Thyroid gland (tissue), 4 donors: Measurements from ENCODE around the gene WASHC4. TPM values are rescaled to one million over a fixed set of nuclear protein-coding genes. Genes with fewer than 3 reads are reported as not detected.
A peak's percentile ranks its signal among the peaks of the same experiment; 100 is the strongest.

ENCODE experiments used
- DNase-seq, 2 donors: peaks; one replicate each; pipeline ENCODE4 v3.0.0-alpha.2; 2019
- H3K27ac ChIP-seq, 3 donors: fragments of 200-600 bp; sonication (generic); 1 replicate in 2 of 3; 2 replicates in 1 of 3; pipeline ENCODE4 v1.5.1; 2016 to 2019; ENCODE audit warnings: mild to moderate bottlenecking in 1 of 3, moderate library complexity in 1 of 3
- H3K27me3 ChIP-seq: fragments of 200-600 bp; sonication (generic); one replicate; pipeline ENCODE4 v1.5.1; 2019
- H3K36me3 ChIP-seq, 2 donors: fragments of 200-600 bp; sonication (generic); one replicate each; pipeline ENCODE4 v1.5.1; 2016 to 2019
- H3K4me1 ChIP-seq, 2 donors: fragments of 200-600 bp; sonication (generic); one replicate each; pipeline ENCODE4 v1.5.1; 2017 to 2019
- H3K4me3 ChIP-seq, 3 donors: fragments of 200-600 bp; sonication (generic); replicated peaks in 1 of 3; 1 replicate in 2 of 3; 2 replicates in 1 of 3; pipeline ENCODE4 v1.5.1; 2016; ENCODE audit warnings: mild to moderate bottlenecking in 1 of 3
- H3K9me3 ChIP-seq: fragments of 200-600 bp; sonication (generic); one replicate; pipeline ENCODE4 v1.5.1; 2017
- POLR2A ChIP-seq, 2 donors: fragments of 450-650 bp; IDR thresholded peaks; one replicate each; pipeline ENCODE4 v1.6.1; 2017; ENCODE audit warnings: antibody characterized with exemption in 2 of 2, mild to moderate bottlenecking in 2 of 2, moderate library complexity in 1 of 2
- WGBS, 2 donors: methylation state at CpG; one replicate each; pipeline ENCODE4 v1.1.5; 2017; 5-methylcytosine and 5-hydroxymethylcytosine counted together
- intact Hi-C: fragments of 100-400 bp; cut with DNase I; formaldehyde crosslinking; loops from one replicate; pipeline ENCODE4 v1.15.1; 2023
- total RNA-seq, 4 donors: library from RNA; depleted of rRNA; stranded (reverse); fragments of >200 nt; gene quantifications; one replicate each; pipeline ENCODE4 v1.2.3, GENCODE V29; 2016
- TF ChIP-seq, protein P1 (sequence below), 6 experiments: fragments of 200-600 bp in 3 of 6; fragments of 450-650 bp in 3 of 6; sonication (generic) in 3 of 6; IDR thresholded peaks; one replicate each; pipeline ENCODE4 v1.5.1; 2016 to 2019; ENCODE audit warnings: antibody characterized with exemption in 6 of 6, mild to moderate bottlenecking in 2 of 6, inconsistent platforms in 1 of 6, moderate library complexity in 1 of 6

WASHC4 gene
- 100 to 1,000 TPM in 1 of 4 donors, 10 to 100 TPM in 3; 64.3 to 111 (median 81.0) TPM for total RNA-seq

DNA sequence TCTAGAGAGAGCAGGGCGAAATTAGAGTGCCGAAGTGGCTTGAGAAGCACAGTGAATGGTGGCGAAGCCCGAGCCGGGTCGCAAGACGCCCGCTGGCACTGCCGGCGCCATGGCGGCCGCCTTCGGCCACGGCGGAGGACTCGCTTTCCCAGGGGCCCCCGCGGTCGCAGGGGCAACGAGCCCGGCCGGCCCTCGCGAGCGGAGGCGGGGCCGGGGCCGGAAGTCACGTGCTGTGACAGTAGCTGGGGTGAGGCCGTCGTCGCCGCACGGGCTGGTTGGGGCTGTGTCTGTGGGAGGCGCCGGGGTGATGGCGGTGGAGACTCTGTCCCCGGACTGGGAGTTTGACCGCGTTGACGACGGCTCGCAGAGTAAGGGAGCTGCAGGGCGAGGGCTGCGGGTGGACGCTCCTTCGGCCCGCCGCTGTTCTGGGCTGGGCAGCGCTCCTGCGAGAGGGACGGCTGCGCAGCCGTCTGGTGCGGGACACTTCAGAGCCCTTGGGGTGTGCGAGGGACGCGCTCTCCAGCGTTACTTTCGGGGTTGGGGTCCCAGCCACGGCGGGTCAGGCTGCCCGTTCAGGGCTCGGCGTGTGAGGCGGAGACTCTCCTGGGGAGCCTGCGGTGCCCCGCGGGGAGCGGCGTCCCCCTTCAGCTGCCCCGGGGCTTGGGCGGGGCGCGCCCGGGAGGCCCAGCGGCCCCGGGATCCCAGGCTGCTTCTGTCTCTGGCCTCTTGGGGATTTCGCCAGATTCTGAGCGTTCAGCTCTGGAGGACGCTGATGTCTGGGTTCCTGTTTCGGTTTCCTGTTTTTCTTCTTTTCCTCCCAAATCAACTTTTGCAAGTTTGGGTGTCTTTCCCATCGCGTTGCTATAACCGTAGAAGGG is at the start of gene WASHC4:
WASHC4 (plus strand) TSS at position 238 of the 878 bp plus-strand sequence; CDS start at position 308, 70 bp downstream.
- 0 to 1% methylated on average over 30 to 37 of the region's 85 CpGs for WGBS, 2 donors
- no peaks in the 10 kb centered on the region for H3K27me3 ChIP-seq
- H3K4me3 ChIP-seq, result peak within 1 kb of the TSS; percentile 80 to 98 (median 82)
- H3K27ac ChIP-seq, result peak within 1 kb of the TSS; percentile 92 to 98 (median 96)
- H3K36me3 ChIP-seq, result no peaks in the 10 kb centered on the region
- peak; percentile 93 to 95 for DNase-seq
- peaks cover 15 to 23% of the 10 kb centered on the region in 2 donors for H3K4me1 ChIP-seq
- TF ChIP-seq POLR2A (IDR thresholded peaks at IDR 0.05), result peak; percentile 79 to 99
- TF ChIP-seq, protein P1, sequence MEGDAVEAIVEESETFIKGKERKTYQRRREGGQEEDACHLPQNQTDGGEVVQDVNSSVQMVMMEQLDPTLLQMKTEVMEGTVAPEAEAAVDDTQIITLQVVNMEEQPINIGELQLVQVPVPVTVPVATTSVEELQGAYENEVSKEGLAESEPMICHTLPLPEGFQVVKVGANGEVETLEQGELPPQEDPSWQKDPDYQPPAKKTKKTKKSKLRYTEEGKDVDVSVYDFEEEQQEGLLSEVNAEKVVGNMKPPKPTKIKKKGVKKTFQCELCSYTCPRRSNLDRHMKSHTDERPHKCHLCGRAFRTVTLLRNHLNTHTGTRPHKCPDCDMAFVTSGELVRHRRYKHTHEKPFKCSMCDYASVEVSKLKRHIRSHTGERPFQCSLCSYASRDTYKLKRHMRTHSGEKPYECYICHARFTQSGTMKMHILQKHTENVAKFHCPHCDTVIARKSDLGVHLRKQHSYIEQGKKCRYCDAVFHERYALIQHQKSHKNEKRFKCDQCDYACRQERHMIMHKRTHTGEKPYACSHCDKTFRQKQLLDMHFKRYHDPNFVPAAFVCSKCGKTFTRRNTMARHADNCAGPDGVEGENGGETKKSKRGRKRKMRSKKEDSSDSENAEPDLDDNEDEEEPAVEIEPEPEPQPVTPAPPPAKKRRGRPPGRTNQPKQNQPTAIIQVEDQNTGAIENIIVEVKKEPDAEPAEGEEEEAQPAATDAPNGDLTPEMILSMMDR (IDR thresholded peaks at IDR 0.05), result peak in 1 of 6 experiments; percentile 11
- intact Hi-C loops, result no loop called here
- H3K9me3 ChIP-seq, result no peaks in the 10 kb centered on the region

GRCh38 chr12:105060715-105061378 is 46.7 kb upstream of the WASHC4 start:
- Histone ChIP-seq H3K4me3 (no peak overlapping the region), H3K36me3 (no peaks in the 10 kb centered on the region), H3K4me1 (no peaks in the 10 kb centered on the region), H3K27ac (no peak overlapping the region), H3K9me3 (no peaks in the 10 kb centered on the region), H3K27me3 (no peaks in the 10 kb centered on the region)
- no peak for DNase-seq
- 93 to 95% methylated on average over 11 of the region's 11 CpGs for WGBS, 2 donors
- intact Hi-C loops, result no loop called here
- no peak for TF ChIP-seq POLR2A (IDR thresholded peaks at IDR 0.05)
- TF ChIP-seq, protein P1 (IDR thresholded peaks at IDR 0.05), result no peak

- peak in 1 of 2 donors; percentile 39 for DNase-seq
- no peaks in the 10 kb centered on the region for H3K4me1 ChIP-seq
- H3K36me3 ChIP-seq, result no peaks in the 10 kb centered on the region
- 43 to 44% methylated on average over 7 of the region's 7 CpGs for WGBS, 2 donors
- intact Hi-C loops, result no loop called here
- no peaks in the 10 kb centered on the region for H3K27me3 ChIP-seq
- H3K27ac ChIP-seq, result no peak overlapping the region
- H3K9me3 ChIP-seq, result no peaks in the 10 kb centered on the region
- TF ChIP-seq POLR2A (IDR thresholded peaks at IDR 0.05), result no peak
- TF ChIP-seq, protein P1 (IDR thresholded peaks at IDR 0.05), result no peak
- H3K4me3 ChIP-seq, result no peak overlapping the region
Observed at GRCh38 chr12:105064564-105065178, 42.9 kb upstream of the WASHC4 start.

GRCh38 chr12:105067511-105068031 is 40.0 kb upstream of the WASHC4 start:
- WGBS, 2 donors, result 50 to 59% methylated on average over 6 of the region's 6 CpGs
- intact Hi-C loops, result no loop called here
- no peak for DNase-seq
- Histone ChIP-seq H3K27me3 (no peaks in the 10 kb centered on the region), H3K36me3 (no peaks in the 10 kb centered on the region), H3K27ac (no peak overlapping the region), H3K4me3 (no peak overlapping the region), H3K9me3 (no peaks in the 10 kb centered on the region), H3K4me1 (no peaks in the 10 kb centered on the region)
- no peak for TF ChIP-seq POLR2A (IDR thresholded peaks at IDR 0.05)
- TF ChIP-seq, protein P1 (IDR thresholded peaks at IDR 0.05), result no peak
